Lower lobe of right lung (tissue), 2 donors: ENCODE results near the gene NOCT. TPM values are rescaled to one million over a fixed set of nuclear protein-coding genes. Genes with fewer than 3 reads are reported as not detected.
A peak's percentile ranks its signal among the peaks of the same experiment; 100 is the strongest.

ENCODE experiments used
- ATAC-seq, 2 donors: fragments of 200-7000 bp; cut with Tn5 transposase; one replicate each; pipeline ENCODE4 v1.9.1; 2020 to 2022; ENCODE audit warnings: mild to moderate bottlenecking in 2 of 2, moderate library complexity in 2 of 2
- DNase-seq: peaks from one replicate; pipeline ENCODE4 v3.0.0-alpha.2; 2020
- H3K27ac ChIP-seq: fragments of 200-600 bp; one replicate; pipeline ENCODE4 v1.8.0; 2022
- H3K27me3 ChIP-seq: fragments of 200-600 bp; one replicate; pipeline ENCODE4 v1.8.0; 2022; ENCODE audit warnings: low read depth
- H3K36me3 ChIP-seq: fragments of 200-600 bp; one replicate; pipeline ENCODE4 v1.8.0; 2022; ENCODE audit warnings: mild to moderate bottlenecking
- H3K4me1 ChIP-seq: fragments of 200-600 bp; one replicate; pipeline ENCODE4 v1.8.0; 2022
- H3K4me3 ChIP-seq: fragments of 200-600 bp; one replicate; pipeline ENCODE4 v1.8.0; 2022; ENCODE audit warnings: mild to moderate bottlenecking
- H3K9me3 ChIP-seq: fragments of 200-600 bp; one replicate; pipeline ENCODE4 v1.8.0; 2022
- CTCF ChIP-seq: fragments of 200-600 bp; IDR thresholded peaks from one replicate; pipeline ENCODE4 v1.8.0; 2022; ENCODE audit warnings: antibody characterized with exemption, mild to moderate bottlenecking
- intact Hi-C: fragments of 100-400 bp; cut with DNase I; formaldehyde crosslinking; loops from one replicate; pipeline ENCODE4 v1.11.0; 2022
- long read RNA-seq: library from polyadenylated mRNA; unstranded; transcript quantifications from one replicate; pipeline ENCODE4 v2.0.0, GENCODE V29; 2021
- total RNA-seq: library from RNA; stranded (reverse); fragmentation: NEBNext Ultra II Directional; extraction: Animal tissue kit (Norgen Biotek cat#: 25700); gene quantifications from one replicate; pipeline ENCODE4 v1.2.1, GENCODE V29; 2021
- donor health status: DM: no; HTN: yes; CAD: no; lungs with severe emphysema.

Gene NOCT
- total RNA-seq, result 2.8 TPM
- long read RNA-seq, partial matches to known transcripts, result 0 of 2 reads
- long read RNA-seq, other reads (novel, unspliced or antisense), result 2 of 2 reads

GRCh38 chr4:139015269-139015947 is at the start of gene NOCT:
Gene NOCT (plus strand): TSS chr4:139015781. CDS start chr4:139015982, 201 bp downstream.
- intact Hi-C loops, result no loop called here

GRCh38 chr4:138967313-138967712 is 48.3 kb upstream of the NOCT start:
- Histone ChIP-seq H3K36me3 (no peaks in the 10 kb centered on the region), H3K27me3 (no peaks in the 10 kb centered on the region), H3K4me3 (no peak overlapping the region), H3K4me1 (no peaks in the 10 kb centered on the region), H3K9me3 (no peaks in the 10 kb centered on the region), H3K27ac (no peak overlapping the region)
- ATAC-seq (peak; percentile 47 to 69), DNase-seq (no peak)
- intact Hi-C loops, result no loop called here
- no peak for TF ChIP-seq CTCF

More at GRCh38 chr4:139015269-139015947, at the start of gene NOCT:
- H3K4me3 ChIP-seq, result peak within 1 kb of the TSS; percentile 77
- peak; percentile 33 for TF ChIP-seq CTCF
- ATAC-seq (peak; percentile 97), DNase-seq (peak; percentile 94)
- H3K27me3 ChIP-seq, result no peaks in the 10 kb centered on the region
- H3K27ac ChIP-seq, result peak within 1 kb of the TSS; percentile 84
- H3K9me3 ChIP-seq, result no peaks in the 10 kb centered on the region
- H3K4me1 ChIP-seq, result peaks cover 30% of the 10 kb centered on the region
- no peaks in the 10 kb centered on the region for H3K36me3 ChIP-seq

GRCh38 chr4:138972956-138973801 is 42.4 kb upstream of the NOCT start:
- Histone ChIP-seq H3K27ac (no peak overlapping the region), H3K27me3 (no peaks in the 10 kb centered on the region), H3K9me3 (no peaks in the 10 kb centered on the region), H3K36me3 (no peaks in the 10 kb centered on the region), H3K4me3 (no peak overlapping the region), H3K4me1 (peaks cover 21% of the 10 kb centered on the region)
- intact Hi-C loops, result no loop called here
- ATAC-seq (peak in 1 of 2 donors; percentile 18), DNase-seq (no peak)
- TF ChIP-seq CTCF, result no peak

- ATAC-seq (no peak), DNase-seq (no peak)
- Histone ChIP-seq H3K27me3 (no peaks in the 10 kb centered on the region), H3K4me3 (no peak overlapping the region), H3K9me3 (no peaks in the 10 kb centered on the region), H3K27ac (no peak overlapping the region), H3K4me1 (peaks cover 23% of the 10 kb centered on the region), H3K36me3 (no peaks in the 10 kb centered on the region)
- intact Hi-C loops, result no loop called here
- no peak for TF ChIP-seq CTCF
These were observed 40.4 kb upstream of the NOCT start for GRCh38 chr4:138975225-138975624.

GRCh38 chr4:138976526-138976925 is 39.1 kb upstream of the NOCT start:
- no peak for TF ChIP-seq CTCF
- peaks cover 28% of the 10 kb centered on the region for H3K4me1 ChIP-seq
- no peaks in the 10 kb centered on the region for H3K9me3 ChIP-seq
- no peak overlapping the region for H3K4me3 ChIP-seq
- ATAC-seq (peak; percentile 47 to 65), DNase-seq (no peak)
- H3K36me3 ChIP-seq, result no peaks in the 10 kb centered on the region
- intact Hi-C loops, result no loop called here
- no peak overlapping the region for H3K27ac ChIP-seq
- H3K27me3 ChIP-seq, result no peaks in the 10 kb centered on the region
